Ovary (tissue), 9 donors: ENCODE measurements around the gene WNT11. TPM values are rescaled to one million over a fixed set of nuclear protein-coding genes. Genes with fewer than 3 reads are reported as not detected.
A peak's percentile ranks its signal among the peaks of the same experiment; 100 is the strongest.

ENCODE experiments used
- DNase-seq, 5 donors: peaks; one replicate each; pipeline ENCODE4 v3.0.0-alpha.2; 2019 to 2020
- H3K27ac ChIP-seq, 2 donors: fragments of 200-600 bp; one replicate each; pipeline versions ENCODE4 v1.5.1 to v1.8.0; 2019 to 2022
- H3K27me3 ChIP-seq: fragments of 200-600 bp; one replicate; pipeline ENCODE4 v1.8.0; 2022
- H3K36me3 ChIP-seq: fragments of 200-600 bp; sonication (generic); one replicate; pipeline ENCODE4 v1.5.1; 2019
- H3K4me1 ChIP-seq: one replicate; pipeline ENCODE4 v1.8.1; 2013; ENCODE audit warnings: mild to moderate bottlenecking, moderate library complexity; ENCODE audit not compliant: insufficient read depth
- H3K4me3 ChIP-seq: fragments of 200-600 bp; sonication (generic); one replicate; pipeline ENCODE4 v1.5.1; 2017
- H3K9me3 ChIP-seq, 2 donors: fragments of 200-600 bp in 1 of 2; sonication (generic) in 1 of 2; one replicate each; pipeline versions ENCODE4 v1.5.1 to v1.8.1; 2013 to 2019; ENCODE audit warnings: mild to moderate bottlenecking in 1 of 2, moderate library complexity in 1 of 2
- EP300 ChIP-seq: sonication (generic); formaldehyde crosslinking; IDR thresholded peaks from one replicate; pipeline ENCODE4 v1.6.1; 2017; ENCODE audit warnings: antibody characterized with exemption
- POLR2A ChIP-seq: fragments of 450-650 bp; IDR thresholded peaks from one replicate; pipeline ENCODE4 v1.6.1; 2017; ENCODE audit warnings: antibody characterized with exemption, mild to moderate bottlenecking, moderate library complexity
- WGBS, 3 donors: extraction: QIAGEN DNeasy Blood & Tissue Kit in 1 of 3; methylation state at CpG; one replicate each; pipeline versions ENCODE4 v1.1.5 to v1.1.7; 2013 to 2017; 5-methylcytosine and 5-hydroxymethylcytosine counted together
- intact Hi-C, 4 donors: fragments of 100-400 bp; cut with DNase I; formaldehyde crosslinking; loops; one replicate each; pipeline versions ENCODE4 v1.11.0 to v1.15.1; 2022 to 2023
- polyA plus RNA-seq, 2 donors: library from polyadenylated mRNA; stranded (reverse); fragments of 200-250 nt in 1 of 2; fragments of 350-450 nt in 1 of 2; fragmentation: Illumina TruSeq in 1 of 2; extraction: RNeasy Lipid Tissue Mini Kit (QIAGEN cat#74804) in 1 of 2; gene quantifications; one replicate each; pipeline ENCODE4 v1.2.3, GENCODE V29; 2013 to 2014
- total RNA-seq, 7 donors: library from RNA; depleted of rRNA in 2 of 7; stranded (reverse); fragments of >200 nt in 2 of 7; fragmentation: NEBNext Ultra II Directional in 3 of 7; extraction: Animal tissue kit (Norgen Biotek cat#: 25700) in 3 of 7; gene quantifications; one replicate each; pipeline versions ENCODE4 v1.1.0 to v1.2.4, GENCODE V29; 2016 to 2023
- TF ChIP-seq, protein P1 (sequence below), 3 donors: fragments of 450-650 bp in 2 of 3; fragments of 200-600 bp in 1 of 3; IDR thresholded peaks; one replicate each; pipeline versions ENCODE4 v1.5.1 to v1.8.0; 2016 to 2022; ENCODE audit warnings: antibody characterized with exemption in 3 of 3, mild to moderate bottlenecking in 1 of 3
- donor health status: DM: no; HTN: no; CAD: no; lungs with moderate emphysema.
- donor health status: DM: no; HTN: no; CAD: no.
- donor health status: Bipolar disorder and iron deficiency.
- donor health status: DM: yes; HTN: yes; CAD: no.
- donor health status: DM: no; HTN: no; CAD: no.
- donor health status: DM: yes; HTN: yes; CAD: no.

Gene WNT11
- total and polyA plus RNA-seq, 9 donors = 1.1 to 16.4 (median 3.5) TPM

DNA sequence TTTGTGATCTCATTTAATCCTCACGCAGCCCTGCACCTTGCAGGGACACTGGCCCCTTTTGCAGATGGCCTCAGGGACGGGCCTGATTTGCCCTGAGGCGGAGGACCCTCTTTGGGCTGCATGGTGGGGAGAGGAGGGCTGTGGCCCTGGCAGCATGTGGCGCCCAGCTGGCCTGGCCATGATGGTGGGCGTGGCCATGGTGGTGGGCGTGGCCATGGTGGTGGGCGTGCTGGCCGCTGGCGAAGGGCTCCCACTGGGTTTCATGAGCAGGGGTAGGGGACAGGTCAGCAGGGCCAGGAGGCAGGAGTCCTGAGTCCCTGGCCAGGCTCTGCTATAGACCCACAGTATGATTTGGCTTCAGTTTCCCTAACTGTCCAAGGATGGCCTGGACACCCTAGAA, 13.1 kb downstream of the WNT11 start:
- intact Hi-C loops = no loop called here
- no peak for DNase-seq
- Histone ChIP-seq H3K27ac (no peak overlapping the region), H3K4me3 (no peak overlapping the region), H3K9me3 (no peaks in the 10 kb centered on the region), H3K27me3 (no peaks in the 10 kb centered on the region), H3K4me1 (peaks cover 6% of the 10 kb centered on the region), H3K36me3 (no peaks in the 10 kb centered on the region)
- no peak for TF ChIP-seq POLR2A
- TF ChIP-seq, protein P1, sequence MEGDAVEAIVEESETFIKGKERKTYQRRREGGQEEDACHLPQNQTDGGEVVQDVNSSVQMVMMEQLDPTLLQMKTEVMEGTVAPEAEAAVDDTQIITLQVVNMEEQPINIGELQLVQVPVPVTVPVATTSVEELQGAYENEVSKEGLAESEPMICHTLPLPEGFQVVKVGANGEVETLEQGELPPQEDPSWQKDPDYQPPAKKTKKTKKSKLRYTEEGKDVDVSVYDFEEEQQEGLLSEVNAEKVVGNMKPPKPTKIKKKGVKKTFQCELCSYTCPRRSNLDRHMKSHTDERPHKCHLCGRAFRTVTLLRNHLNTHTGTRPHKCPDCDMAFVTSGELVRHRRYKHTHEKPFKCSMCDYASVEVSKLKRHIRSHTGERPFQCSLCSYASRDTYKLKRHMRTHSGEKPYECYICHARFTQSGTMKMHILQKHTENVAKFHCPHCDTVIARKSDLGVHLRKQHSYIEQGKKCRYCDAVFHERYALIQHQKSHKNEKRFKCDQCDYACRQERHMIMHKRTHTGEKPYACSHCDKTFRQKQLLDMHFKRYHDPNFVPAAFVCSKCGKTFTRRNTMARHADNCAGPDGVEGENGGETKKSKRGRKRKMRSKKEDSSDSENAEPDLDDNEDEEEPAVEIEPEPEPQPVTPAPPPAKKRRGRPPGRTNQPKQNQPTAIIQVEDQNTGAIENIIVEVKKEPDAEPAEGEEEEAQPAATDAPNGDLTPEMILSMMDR (IDR thresholded peaks at IDR 0.05) = no peak
- TF ChIP-seq EP300 = no peak
- WGBS, 3 donors = 70 to 78% (median 73%) methylated on average over 9 of the region's 9 CpGs

DNA sequence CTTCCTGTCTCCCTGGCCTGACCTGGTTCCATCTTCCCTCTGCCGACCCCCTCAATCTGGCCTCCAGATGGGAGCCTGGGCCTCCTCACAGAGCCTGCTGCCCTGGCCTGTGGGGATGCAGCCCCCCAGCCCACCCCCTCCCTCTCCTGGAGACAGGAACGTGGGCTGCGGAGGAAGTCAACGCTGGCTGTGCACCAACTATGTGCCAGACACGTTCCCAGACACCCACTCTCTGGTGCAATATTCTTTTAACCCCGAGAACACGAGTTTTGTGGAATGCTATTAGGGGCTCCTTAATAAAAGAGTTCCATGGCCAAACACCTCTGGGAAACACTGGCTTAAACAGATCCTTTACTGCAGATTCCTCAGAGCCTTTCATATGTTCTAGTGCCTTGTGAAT, 15.9 kb downstream of the WNT11 start:
- H3K4me1 ChIP-seq = peaks cover 18% of the 10 kb centered on the region
- DNase-seq = peak in 2 of 5 donors; percentile 44 to 60
- H3K9me3 ChIP-seq = no peaks in the 10 kb centered on the region
- no peak overlapping the region for H3K27ac ChIP-seq
- H3K27me3 ChIP-seq = no peaks in the 10 kb centered on the region
- 2 to 8% (median 8%) methylated on average over 7 of the region's 7 CpGs for WGBS, 3 donors
- no peaks in the 10 kb centered on the region for H3K36me3 ChIP-seq
- TF ChIP-seq, protein P1 (IDR thresholded peaks at IDR 0.05) = no peak
- TF ChIP-seq EP300 (no peak), POLR2A (no peak)
- H3K4me3 ChIP-seq = no peak overlapping the region
- intact Hi-C loops = no loop called here

DNA sequence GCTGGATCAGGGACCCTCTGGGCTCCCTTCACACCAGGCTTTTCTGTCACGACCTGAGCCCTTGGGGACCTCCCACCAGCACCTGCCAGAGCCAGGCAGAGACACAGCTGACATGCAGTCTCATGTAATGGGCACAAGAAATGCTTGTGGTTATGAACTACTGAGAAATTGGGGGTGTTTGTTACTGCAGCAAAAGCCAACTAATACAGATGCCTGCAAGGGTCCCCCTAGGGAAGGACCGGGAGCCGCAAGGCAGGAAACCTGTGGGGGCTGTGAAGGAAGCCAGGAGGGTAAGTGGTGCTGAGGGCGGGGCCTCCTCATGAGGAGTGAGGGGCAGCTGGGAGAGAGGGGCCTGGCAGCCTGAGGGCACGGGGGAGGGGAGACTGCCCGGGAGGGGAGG, 16.6 kb downstream of the WNT11 start:
- intact Hi-C loops = no loop called here
- no peaks in the 10 kb centered on the region for H3K27me3 ChIP-seq
- WGBS, 3 donors = 77 to 87% (median 83%) methylated on average over 6 of the region's 6 CpGs
- H3K9me3 ChIP-seq = no peaks in the 10 kb centered on the region
- H3K36me3 ChIP-seq = no peaks in the 10 kb centered on the region
- no peak overlapping the region for H3K27ac ChIP-seq
- peaks cover 25% of the 10 kb centered on the region for H3K4me1 ChIP-seq
- no peak for DNase-seq
- TF ChIP-seq, protein P1 (IDR thresholded peaks at IDR 0.05) = no peak
- no peak for TF ChIP-seq POLR2A
- no peak for TF ChIP-seq EP300
- no peak overlapping the region for H3K4me3 ChIP-seq

DNA sequence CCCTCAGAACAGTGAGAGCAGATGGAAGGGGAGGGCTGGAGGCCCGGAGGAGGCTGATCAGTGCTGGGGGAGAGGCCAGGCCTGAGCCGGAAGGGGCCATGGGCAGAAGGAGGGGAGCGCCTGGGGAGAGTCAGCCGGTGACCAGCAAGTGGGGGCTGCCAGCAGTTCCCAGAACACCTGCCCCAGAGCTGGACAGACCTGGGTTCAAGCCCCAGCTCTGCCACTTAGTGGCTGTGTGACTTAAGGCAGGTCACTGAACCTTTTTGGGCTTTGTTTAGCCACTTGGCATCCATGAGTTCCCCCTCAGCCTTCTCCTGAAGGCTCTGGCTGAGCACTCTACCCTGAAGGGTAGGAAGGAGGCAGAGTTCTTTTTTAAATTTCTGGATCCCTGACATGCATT, 17.4 kb downstream of the WNT11 start:
- H3K4me1 ChIP-seq = peaks cover 28% of the 10 kb centered on the region
- TF ChIP-seq POLR2A (no peak), EP300 (no peak)
- TF ChIP-seq, protein P1 (IDR thresholded peaks at IDR 0.05) = no peak
- H3K27ac ChIP-seq = no peak overlapping the region
- no peaks in the 10 kb centered on the region for H3K9me3 ChIP-seq
- no peak for DNase-seq
- no peaks in the 10 kb centered on the region for H3K36me3 ChIP-seq
- intact Hi-C loops = no loop called here
- 86 to 90% (median 89%) methylated on average over 4 of the region's 4 CpGs for WGBS, 3 donors
- H3K4me3 ChIP-seq = no peak overlapping the region
- H3K27me3 ChIP-seq = no peaks in the 10 kb centered on the region
